CD4-positive, alpha-beta T cell (primary cell): Measurements from ENCODE around the gene FANCG. TPM values are rescaled to one million over a fixed set of nuclear protein-coding genes. Genes with fewer than 3 reads are reported as not detected.

Experiments used
- ATAC-seq: fragments of 200-7000 bp; cut with Tn5 transposase; one replicate; pipeline ENCODE4 v1.10.0; 2022; ENCODE audit warnings: mild to moderate bottlenecking; ENCODE audit not compliant: poor library complexity
- CTCF ChIA-PET: fragments of 350-600 bp; sonication (Branson Sonifier 250); formaldehyde crosslinking; loops from one replicate; lab custom pipeline; 2021; ENCODE audit warnings: antibody characterized with exemption, inconsistent platforms; lab: Charles Lee
- POLR2A ChIA-PET: fragments of 350-600 bp; sonication (Branson Sonifier 250); formaldehyde crosslinking; loops from one replicate; lab custom pipeline; 2021; ENCODE audit warnings: antibody characterized with exemption, inconsistent platforms; lab: Charles Lee
- DNase-seq, 14 experiments: peaks; one replicate each; pipeline ENCODE4 v3.0.0-alpha.2; 2013 to 2020; ENCODE audit warnings: mixed read lengths in 2 of 14
- H3K27ac ChIP-seq, 2 donors: one replicate each; pipeline versions ENCODE4 v1.5.1 to v1.7.0; 2013; ENCODE audit warnings: low read length in 2 of 2, low read depth in 1 of 2, mild to moderate bottlenecking in 1 of 2
- H3K27me3 ChIP-seq, 2 experiments: 1 replicate in 1 of 2; 2 replicates in 1 of 2; pipeline versions ENCODE4 v1.6.1 to v1.7.0; 2013; ENCODE audit warnings: low read length in 2 of 2, control low read depth in 1 of 2, mild to moderate bottlenecking in 1 of 2, moderate library complexity in 1 of 2; ENCODE audit not compliant: insufficient read depth in 2 of 2, control insufficient read depth in 1 of 2
- H3K36me3 ChIP-seq: one replicate; pipeline ENCODE4 v1.6.1; 2013; ENCODE audit warnings: low read length, control low read depth; ENCODE audit not compliant: insufficient read depth
- H3K4me1 ChIP-seq: one replicate; pipeline ENCODE4 v1.6.1; 2013; ENCODE audit warnings: low read length, control low read depth; ENCODE audit not compliant: insufficient read depth
- H3K4me3 ChIP-seq: one replicate; pipeline ENCODE4 v1.5.1; 2013; ENCODE audit warnings: mild to moderate bottlenecking, low read length, moderate library complexity
- H3K9me3 ChIP-seq, 2 experiments: 1 replicate in 1 of 2; 2 replicates in 1 of 2; pipeline versions ENCODE4 v1.6.1 to v1.7.0; 2013; ENCODE audit warnings: low read length in 2 of 2, mild to moderate bottlenecking in 2 of 2, control low read depth in 1 of 2, moderate library complexity in 1 of 2; ENCODE audit not compliant: control insufficient read depth in 1 of 2, insufficient read depth in 1 of 2
- H3K27ac Mint-ChIP-seq: one replicate; pipeline ENCODE4 v1.8.0; 2020; ENCODE audit warnings: mixed read lengths
- H3K27me3 Mint-ChIP-seq: one replicate; pipeline ENCODE4 v1.8.0; 2021; ENCODE audit warnings: mixed read lengths
- H3K36me3 Mint-ChIP-seq: one replicate; pipeline ENCODE4 v1.8.0; 2021; ENCODE audit warnings: low read depth, mixed read lengths
- H3K4me1 Mint-ChIP-seq: one replicate; pipeline ENCODE4 v1.8.0; 2021; ENCODE audit warnings: low read depth, mixed read lengths
- H3K4me3 Mint-ChIP-seq: one replicate; pipeline ENCODE4 v1.8.0; 2020; ENCODE audit warnings: mild to moderate bottlenecking, mixed read lengths
- H3K9me3 Mint-ChIP-seq: one replicate; pipeline ENCODE4 v1.8.0; 2020; ENCODE audit warnings: mixed read lengths
- intact Hi-C, 2 experiments: fragments of 100-400 bp; cut with DNase I in 1 of 2; cut with micrococcal nuclease in 1 of 2; formaldehyde crosslinking; loops; one replicate each; pipeline versions ENCODE4 v1.15.1 to v1.9.0; 2023 to 2025; cut with DNase I, micrococcal nuclease
- total RNA-seq, 174 experiments: library from RNA in 2 of 174; stranded (reverse) in 2 of 174; gene quantifications; one replicate each; pipeline ENCODE4 v1.2.3 and lab custom pipeline; 2021 to 2026
- TF ChIP-seq, protein P1 (sequence below): fragments of 200-600 bp; IDR thresholded peaks from one replicate; pipeline ENCODE4 v1.8.0; 2022; ENCODE audit warnings: antibody characterized with exemption, mild to moderate bottlenecking

FANCG gene
- total RNA-seq, 2 experiments from 2014 or later, result 21.7 to 24.6 TPM

DNA sequence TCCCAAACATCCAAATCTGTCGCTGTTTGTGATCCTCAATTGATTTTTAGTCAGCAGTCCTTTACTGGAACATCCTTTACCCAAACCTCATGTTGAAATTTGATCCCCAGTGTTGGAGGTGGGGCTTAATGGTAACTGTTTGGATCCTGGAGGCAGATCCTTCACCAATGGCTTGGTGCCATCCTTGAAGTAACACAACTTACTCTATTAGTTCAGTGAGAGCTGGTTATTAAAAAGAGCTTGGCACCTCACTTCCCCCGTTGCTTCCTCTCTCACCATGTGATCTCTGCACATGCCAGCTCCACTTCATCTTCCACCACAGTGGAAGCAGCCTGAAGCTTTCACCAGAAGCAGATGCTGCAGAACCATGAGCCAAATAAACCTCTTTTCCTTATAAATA, 49.9 kb downstream of the FANCG start:
- DNase-seq (no peak), ATAC-seq (no peak)
- H3K9me3 Mint-ChIP-seq, result no peaks in the 10 kb centered on the region
- H3K9me3 ChIP-seq, result no peaks in the 10 kb centered on the region
- TF ChIP-seq, protein P1, sequence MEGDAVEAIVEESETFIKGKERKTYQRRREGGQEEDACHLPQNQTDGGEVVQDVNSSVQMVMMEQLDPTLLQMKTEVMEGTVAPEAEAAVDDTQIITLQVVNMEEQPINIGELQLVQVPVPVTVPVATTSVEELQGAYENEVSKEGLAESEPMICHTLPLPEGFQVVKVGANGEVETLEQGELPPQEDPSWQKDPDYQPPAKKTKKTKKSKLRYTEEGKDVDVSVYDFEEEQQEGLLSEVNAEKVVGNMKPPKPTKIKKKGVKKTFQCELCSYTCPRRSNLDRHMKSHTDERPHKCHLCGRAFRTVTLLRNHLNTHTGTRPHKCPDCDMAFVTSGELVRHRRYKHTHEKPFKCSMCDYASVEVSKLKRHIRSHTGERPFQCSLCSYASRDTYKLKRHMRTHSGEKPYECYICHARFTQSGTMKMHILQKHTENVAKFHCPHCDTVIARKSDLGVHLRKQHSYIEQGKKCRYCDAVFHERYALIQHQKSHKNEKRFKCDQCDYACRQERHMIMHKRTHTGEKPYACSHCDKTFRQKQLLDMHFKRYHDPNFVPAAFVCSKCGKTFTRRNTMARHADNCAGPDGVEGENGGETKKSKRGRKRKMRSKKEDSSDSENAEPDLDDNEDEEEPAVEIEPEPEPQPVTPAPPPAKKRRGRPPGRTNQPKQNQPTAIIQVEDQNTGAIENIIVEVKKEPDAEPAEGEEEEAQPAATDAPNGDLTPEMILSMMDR, result no peak
- H3K4me3 Mint-ChIP-seq, result no peak overlapping the region
- no peaks in the 10 kb centered on the region for H3K27me3 ChIP-seq
- ChIA-PET POLR2A (no interaction called here), CTCF (interaction anchor here (1.1 to 1.4 kb wide), 2 partner anchors 22 to 100 kb away, joined by 3 to 4 read pairs; no protein-coding TSS in a partner anchor)
- H3K27me3 Mint-ChIP-seq, result no peaks in the 10 kb centered on the region
- H3K4me3 ChIP-seq, result no peak overlapping the region
- H3K4me1 Mint-ChIP-seq, result no peaks in the 10 kb centered on the region
- no peak overlapping the region for H3K27ac ChIP-seq
- intact Hi-C loops, result no loop called here
- no peaks in the 10 kb centered on the region for H3K36me3 Mint-ChIP-seq
- H3K4me1 ChIP-seq, result no peaks in the 10 kb centered on the region
- no peaks in the 10 kb centered on the region for H3K36me3 ChIP-seq
- no peak overlapping the region for H3K27ac Mint-ChIP-seq

DNA sequence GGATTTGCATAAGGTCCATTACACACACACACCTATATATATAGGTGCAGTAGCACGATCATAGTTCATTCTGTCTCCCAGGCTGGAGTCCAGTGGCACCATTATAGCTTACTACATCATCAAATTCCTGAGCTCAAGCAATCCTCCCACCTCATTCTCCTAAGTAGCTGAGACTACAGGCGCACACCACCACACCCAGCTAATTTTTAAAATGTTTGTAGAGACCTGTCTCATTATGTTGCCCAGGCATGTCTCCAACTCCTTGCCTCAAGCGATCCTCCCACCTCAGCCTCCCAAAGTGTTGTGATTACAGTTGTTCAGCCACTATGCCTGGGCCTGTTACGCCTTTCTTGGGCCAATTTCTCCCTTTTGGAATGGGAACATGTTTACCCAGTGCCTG, 50.5 kb downstream of the FANCG start:
- H3K27ac Mint-ChIP-seq, result no peak overlapping the region
- H3K36me3 Mint-ChIP-seq, result no peaks in the 10 kb centered on the region
- intact Hi-C loops, result no loop called here
- H3K27me3 Mint-ChIP-seq, result no peaks in the 10 kb centered on the region
- no peak overlapping the region for H3K4me3 ChIP-seq
- CTCF ChIA-PET, result interaction anchor here (1.1 kb wide), 1 partner anchor 99 kb away, joined by 3 read pairs; no protein-coding TSS in a partner anchor
- no peaks in the 10 kb centered on the region for H3K9me3 Mint-ChIP-seq
- H3K27ac ChIP-seq, result no peak overlapping the region
- no peaks in the 10 kb centered on the region for H3K4me1 Mint-ChIP-seq
- H3K9me3 ChIP-seq, result no peaks in the 10 kb centered on the region
- H3K36me3 ChIP-seq, result no peaks in the 10 kb centered on the region
- H3K27me3 ChIP-seq, result no peaks in the 10 kb centered on the region
- DNase-seq (no peak), ATAC-seq (no peak)
- TF ChIP-seq, protein P1, result no peak
- POLR2A ChIA-PET, result no interaction called here
- H3K4me1 ChIP-seq, result no peaks in the 10 kb centered on the region
- no peak overlapping the region for H3K4me3 Mint-ChIP-seq

DNA sequence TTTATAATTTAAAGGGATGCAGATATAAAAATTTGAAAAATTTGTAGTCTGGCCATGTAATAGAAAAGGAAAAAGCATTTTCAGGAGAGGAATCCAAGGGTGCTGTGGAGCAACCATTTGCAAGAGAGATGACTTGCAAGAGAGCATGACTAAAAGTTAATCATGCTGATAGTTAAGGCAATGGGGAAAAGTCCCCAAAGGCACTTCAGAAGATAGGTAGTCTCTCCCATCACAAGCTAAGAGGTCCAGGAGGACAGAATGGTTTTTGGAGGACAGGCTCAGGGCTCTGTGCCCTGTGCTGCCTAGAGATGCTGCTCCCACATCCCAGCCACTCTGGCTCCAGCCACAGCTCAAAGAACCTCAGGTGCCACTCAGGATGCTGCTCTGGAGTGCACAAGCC, 51.4 kb downstream of the FANCG start:
- intact Hi-C loops, result no loop called here
- Histone ChIP-seq H3K4me1 (no peaks in the 10 kb centered on the region), H3K27me3 (no peaks in the 10 kb centered on the region), H3K36me3 (no peaks in the 10 kb centered on the region), H3K9me3 (no peaks in the 10 kb centered on the region), H3K27ac (no peak overlapping the region), H3K4me3 (no peak overlapping the region)
- H3K4me3 Mint-ChIP-seq, result no peak overlapping the region
- H3K9me3 Mint-ChIP-seq, result no peaks in the 10 kb centered on the region
- peaks cover 4% of the 10 kb centered on the region for H3K4me1 Mint-ChIP-seq
- ChIA-PET POLR2A (interaction anchor here (0.7 kb wide), 1 partner anchor 39 kb away, joined by 3 read pairs; no protein-coding TSS in a partner anchor), CTCF (interaction anchor here (1.0 kb wide), 1 partner anchor 23 kb away, joined by 4 read pairs; no protein-coding TSS in a partner anchor)
- DNase-seq (no peak), ATAC-seq (no peak)
- H3K36me3 Mint-ChIP-seq, result no peaks in the 10 kb centered on the region
- TF ChIP-seq, protein P1, result no peak
- H3K27me3 Mint-ChIP-seq, result no peaks in the 10 kb centered on the region
- no peak overlapping the region for H3K27ac Mint-ChIP-seq
